Measurements from ENCODE around the gene SNX12.

SNX12 gene

GRCh38 chrX:71096760-71097032 lies 28.6 kb upstream of the SNX12 start:
- H3K4me3 ChIP-seq (ENCODE audit: low read depth, low read length) = peak overlapping the region; percentile 70
- no peak for TF ChIP-seq MAX (IDR thresholded peaks at IDR 0.05; ENCODE audit: low read depth, low read length)
- no peak for TF ChIP-seq MYC (IDR thresholded peaks at IDR 0.05; ENCODE audit: low read depth, low read length)
- TF ChIP-seq CTCF (IDR thresholded peaks at IDR 0.05; ENCODE audit: low read depth, low read length) = no peak
- TF ChIP-seq POLR2A (IDR thresholded peaks at IDR 0.05; ENCODE audit: extremely low read depth, insufficient read length) = no peak
- DNase-seq (ENCODE audit: low read depth) = no peak

GRCh38 chrX:71095981-71096759 lies 28.0 kb upstream of the SNX12 start:
- TF ChIP-seq POLR2A (IDR thresholded peaks at IDR 0.05; ENCODE audit: extremely low read depth, insufficient read length) (no peak), MAX (IDR thresholded peaks at IDR 0.05; ENCODE audit: low read depth, low read length) (no peak), CTCF (IDR thresholded peaks at IDR 0.05; ENCODE audit: low read depth, low read length) (no peak), MYC (IDR thresholded peaks at IDR 0.05; ENCODE audit: low read depth, low read length) (no peak)
- H3K4me3 ChIP-seq (ENCODE audit: low read depth, low read length) = peak overlapping the region; percentile 70
- peak; percentile 78 for DNase-seq (ENCODE audit: low read depth)

GRCh38 chrX:71095555-71095980 lies 27.4 kb upstream of the SNX12 start, which contains the start of gene FOXO4:
Gene FOXO4 (plus strand): TSS chrX:71095851. CDS start chrX:71096529, 678 bp downstream.
- TF ChIP-seq CTCF (IDR thresholded peaks at IDR 0.05; ENCODE audit: low read depth, low read length) = no peak
- peak; percentile 60 for TF ChIP-seq POLR2A (IDR thresholded peaks at IDR 0.05; ENCODE audit: extremely low read depth, insufficient read length)
- peak; percentile 64; the same call in 1 of the 2 replicates for TF ChIP-seq MAX (IDR thresholded peaks at IDR 0.05; ENCODE audit: low read depth, low read length)
- TF ChIP-seq MYC (IDR thresholded peaks at IDR 0.05; ENCODE audit: low read depth, low read length) = peak; percentile 59; the same call in 1 of the 2 replicates

GRCh38 chrX:71095033-71095432 lies 26.9 kb upstream of the SNX12 start:
- peak overlapping the region; percentile 70 for H3K4me3 ChIP-seq (ENCODE audit: low read depth, low read length)
- no peak for TF ChIP-seq CTCF (IDR thresholded peaks at IDR 0.05; ENCODE audit: low read depth, low read length)
- no peak for TF ChIP-seq MAX (IDR thresholded peaks at IDR 0.05; ENCODE audit: low read depth, low read length)
- TF ChIP-seq MYC (IDR thresholded peaks at IDR 0.05; ENCODE audit: low read depth, low read length) = no peak
- no peak for DNase-seq (ENCODE audit: low read depth)

More at GRCh38 chrX:71095555-71095980, 27.4 kb upstream of the SNX12 start, which contains the start of gene FOXO4:
- H3K4me3 ChIP-seq (ENCODE audit: low read depth, low read length) = peak within 1 kb of the TSS; percentile 70
- peak; percentile 91 for DNase-seq (ENCODE audit: low read depth)

- no peak for DNase-seq (ENCODE audit: low read depth)
- TF ChIP-seq POLR2A (IDR thresholded peaks at IDR 0.05; ENCODE audit: extremely low read depth, insufficient read length) (no peak), MYC (IDR thresholded peaks at IDR 0.05; ENCODE audit: low read depth, low read length) (no peak), CTCF (IDR thresholded peaks at IDR 0.05; ENCODE audit: low read depth, low read length) (no peak), MAX (IDR thresholded peaks at IDR 0.05; ENCODE audit: low read depth, low read length) (no peak)
Measured at GRCh38 chrX:71091263-71091662, 23.1 kb upstream of the SNX12 start.

More at GRCh38 chrX:71091263-71091662, 23.1 kb upstream of the SNX12 start:
- H3K4me3 ChIP-seq (ENCODE audit: low read depth, low read length) = no peak overlapping the region

Measured in NB4 (cell line).